Stomach (tissue), 4 donors: Measurements from ENCODE around the gene CPNE9.

ENCODE experiments used
- CTCF ChIP-seq, 7 experiments: fragments of 450-650 bp in 4 of 7; fragments of 200-600 bp in 3 of 7; sonication (generic) in 3 of 7; IDR thresholded peaks; one replicate each; pipeline ENCODE4 v1.5.1; 2016 to 2019; ENCODE audit warnings: antibody characterized with exemption in 7 of 7, control low read depth in 2 of 7, mild to moderate bottlenecking in 1 of 7
- POLR2A ChIP-seq, 4 donors: fragments of 450-650 bp; IDR thresholded peaks; one replicate each; pipeline ENCODE4 v1.6.1; 2016; ENCODE audit warnings: antibody characterized with exemption in 4 of 4, control low read depth in 2 of 4, mild to moderate bottlenecking in 1 of 4, moderate library complexity in 1 of 4
- POLR2AphosphoS5 ChIP-seq, 3 donors: sonication (generic); formaldehyde crosslinking; IDR thresholded peaks; one replicate each; pipeline ENCODE4 v1.6.1; 2016; ENCODE audit warnings: antibody characterized with exemption in 3 of 3

- TF ChIP-seq POLR2A (IDR thresholded peaks at IDR 0.05) (no peak), CTCF (IDR thresholded peaks at IDR 0.05) (no peak), POLR2AphosphoS5 (IDR thresholded peaks at IDR 0.05) (no peak)
These were observed 74.8 kb downstream of the CPNE9 start for GRCh38 chr3:9778143-9779074.
